PFSK-1 (cell line): ENCODE results near the gene SORL1.

Experiments used
- FOXP2 ChIP-seq: optimal IDR thresholded peaks from 2 replicates; pipeline ENCODE3; 2011; ENCODE audit warnings: borderline replicate concordance, control low read depth, inconsistent platforms; ENCODE audit not compliant: insufficient read depth; ENCODE audit errors: extremely low read length, extremely low read depth
- POLR2AphosphoS5 ChIP-seq: IDR thresholded peaks from 2 replicates; pipeline ENCODE4 v1.6.1; 2012; ENCODE audit warnings: low read depth, mild to moderate bottlenecking, control low read depth, low read length, moderate library complexity
- REST ChIP-seq, 2 experiments: IDR thresholded peaks; 2 replicates each; pipeline versions ENCODE4 v1.6.1 to v1.8.0; 2011 to 2012; ENCODE audit warnings: low read depth in 2 of 2, low read length in 2 of 2, control low read depth in 1 of 2, inconsistent platforms in 1 of 2, mild to moderate bottlenecking in 1 of 2, moderate library complexity in 1 of 2; ENCODE audit not compliant: insufficient read depth in 1 of 2
- SIN3A ChIP-seq: IDR thresholded peaks from 2 replicates; pipeline ENCODE4 v1.6.1; 2012; ENCODE audit warnings: mild to moderate bottlenecking, low read length, moderate library complexity, borderline replicate concordance; ENCODE audit not compliant: insufficient read depth
- TAF1 ChIP-seq: IDR thresholded peaks from 2 replicates; pipeline ENCODE4 v1.6.1; 2012; ENCODE audit warnings: low read length, control low read depth, borderline replicate concordance; ENCODE audit not compliant: insufficient read depth

The SORL1 gene

GRCh38 chr11:121630041-121630440 is 177.9 kb downstream of the SORL1 start:
- TF ChIP-seq REST (IDR thresholded peaks at IDR 0.05; ENCODE audit: insufficient read depth in 1 of 2, low read depth in 2 of 2, low read length in 2 of 2) (no peak), POLR2AphosphoS5 (no peak), SIN3A (no peak), TAF1 (no peak), FOXP2 (no peak)

- TF ChIP-seq FOXP2 (no peak), REST (IDR thresholded peaks at IDR 0.05; ENCODE audit: insufficient read depth in 1 of 2, low read depth in 2 of 2, low read length in 2 of 2) (no peak), POLR2AphosphoS5 (no peak), SIN3A (no peak), TAF1 (no peak)
Measured at GRCh38 chr11:121631456-121631855, 179.3 kb downstream of the SORL1 start.

GRCh38 chr11:121634273-121634672 is 182.2 kb downstream of the SORL1 start:
- no peak for TF ChIP-seq FOXP2
- no peak for TF ChIP-seq SIN3A
- TF ChIP-seq REST (IDR thresholded peaks at IDR 0.05; ENCODE audit: insufficient read depth in 1 of 2, low read depth in 2 of 2, low read length in 2 of 2), result no peak
- TF ChIP-seq TAF1, result no peak
- TF ChIP-seq POLR2AphosphoS5, result no peak

GRCh38 chr11:121634889-121635288 is 182.8 kb downstream of the SORL1 start:
- TF ChIP-seq FOXP2 (peak; percentile 59), POLR2AphosphoS5 (no peak), SIN3A (0 out of 2 replicates have a peak, but pooled peaks have one; percentile 14), REST (IDR thresholded peaks at IDR 0.05; ENCODE audit: insufficient read depth in 1 of 2, low read depth in 2 of 2, low read length in 2 of 2) (0 out of 4 replicates have a peak, but pooled peaks of 1 of the 2 experiments have one; percentile 19)
